H9 (cell line): Measurements from ENCODE around the gene BLVRB. TPM values are rescaled to one million over a fixed set of nuclear protein-coding genes. Genes with fewer than 3 reads are reported as not detected.

ENCODE experiments used
- DNase-seq: peaks from one replicate; pipeline ENCODE4 v3.0.0-alpha.2; 2017
- H2AFZ ChIP-seq: one replicate; pipeline ENCODE4 v1.6.1; 2013; ENCODE audit warnings: mild to moderate bottlenecking, low read length, control low read depth, moderate library complexity
- H2AK5ac ChIP-seq: 2 replicates; pipeline ENCODE4 v1.6.1; 2013; ENCODE audit warnings: low read length, control low read depth, mixed read lengths; ENCODE audit not compliant: insufficient read length
- H2BK120ac ChIP-seq: one replicate; pipeline ENCODE4 v1.6.1; 2013; ENCODE audit warnings: low read depth, mild to moderate bottlenecking, low read length, control low read depth, inconsistent platforms; ENCODE audit not compliant: poor library complexity, severe bottlenecking
- H2BK12ac ChIP-seq: 2 replicates; pipeline ENCODE4 v1.6.1; 2013; ENCODE audit warnings: low read length, control low read depth, mixed read lengths, low read depth; ENCODE audit not compliant: insufficient read length
- H2BK15ac ChIP-seq: 2 replicates; pipeline ENCODE4 v1.6.1; 2013; ENCODE audit warnings: low read depth, low read length, control low read depth
- H2BK20ac ChIP-seq: one replicate; pipeline ENCODE4 v1.6.1; 2013; ENCODE audit warnings: low read depth, mild to moderate bottlenecking, low read length, control low read depth, inconsistent platforms; ENCODE audit not compliant: poor library complexity, severe bottlenecking
- H2BK5ac ChIP-seq: 2 replicates; pipeline ENCODE4 v1.6.1; 2013; ENCODE audit warnings: low read length, control low read depth, mixed read lengths; ENCODE audit not compliant: insufficient read length
- H3K14ac ChIP-seq: 2 replicates; pipeline ENCODE4 v1.6.1; 2013; ENCODE audit warnings: low read length, control low read depth; ENCODE audit not compliant: insufficient read depth
- H3K18ac ChIP-seq: 2 replicates; pipeline ENCODE4 v1.6.1; 2013; ENCODE audit warnings: low read depth, mild to moderate bottlenecking, mixed read lengths, low read length, control low read depth; ENCODE audit not compliant: insufficient read length
- H3K23ac ChIP-seq: 2 replicates; pipeline ENCODE4 v1.6.1; 2013; ENCODE audit warnings: low read length, control low read depth, mixed read lengths, low read depth; ENCODE audit not compliant: insufficient read length
- H3K23me2 ChIP-seq: 2 replicates; pipeline ENCODE4 v1.6.1; 2013; ENCODE audit warnings: low read depth, mild to moderate bottlenecking, mixed read lengths, low read length, control low read depth; ENCODE audit not compliant: insufficient read length, poor library complexity, severe bottlenecking
- H3K27ac ChIP-seq: 2 replicates; pipeline ENCODE4 v1.5.1; 2013; ENCODE audit warnings: low read length, control low read depth, mixed read lengths, low read depth; ENCODE audit not compliant: insufficient read length
- H3K27me3 ChIP-seq: 2 replicates; pipeline ENCODE4 v1.6.1; 2013; ENCODE audit warnings: low read length, control low read depth, inconsistent platforms; ENCODE audit not compliant: insufficient read depth
- H3K4ac ChIP-seq: 2 replicates; pipeline ENCODE4 v1.6.1; 2013; ENCODE audit warnings: low read depth, mild to moderate bottlenecking, control low read depth, inconsistent platforms, low read length, moderate library complexity
- H3K4me1 ChIP-seq: 2 replicates; pipeline ENCODE4 v1.6.1; 2013; ENCODE audit warnings: low read length, control low read depth, inconsistent platforms; ENCODE audit not compliant: insufficient read depth
- H3K4me2 ChIP-seq: 2 replicates; pipeline ENCODE4 v1.6.1; 2013; ENCODE audit warnings: low read length, control low read depth, mixed read lengths; ENCODE audit not compliant: insufficient read length, insufficient read depth
- H3K56ac ChIP-seq: 2 replicates; pipeline ENCODE4 v1.6.1; 2013; ENCODE audit warnings: low read depth, mild to moderate bottlenecking, mixed read lengths, low read length, control low read depth; ENCODE audit not compliant: insufficient read length
- H3K79me1 ChIP-seq: 2 replicates; pipeline ENCODE4 v1.6.1; 2013; ENCODE audit warnings: low read depth, mild to moderate bottlenecking, moderate library complexity, low read length, control low read depth, inconsistent platforms; ENCODE audit not compliant: insufficient read depth, poor library complexity, severe bottlenecking
- H3K79me2 ChIP-seq: 2 replicates; pipeline ENCODE4 v1.6.1; 2013; ENCODE audit warnings: low read length, control low read depth, inconsistent platforms; ENCODE audit not compliant: insufficient read depth
- H3K9ac ChIP-seq: 2 replicates; pipeline ENCODE4 v1.6.1; 2013; ENCODE audit warnings: low read length, control low read depth, mixed read lengths; ENCODE audit not compliant: insufficient read length; ENCODE audit errors: extremely low read depth
- H3K9me3 ChIP-seq: one replicate; pipeline ENCODE4 v1.6.1; 2013; ENCODE audit warnings: low read depth, low read length, inconsistent platforms; ENCODE audit not compliant: control insufficient read depth
- H3T11ph ChIP-seq: one replicate; pipeline ENCODE4 v1.6.1; 2013; ENCODE audit warnings: mild to moderate bottlenecking, low read length, control low read depth, inconsistent platforms
- H4K20me1 ChIP-seq: one replicate; pipeline ENCODE4 v1.6.1; 2013; ENCODE audit not compliant: control insufficient read depth, insufficient read length, insufficient read depth
- H4K5ac ChIP-seq: 2 replicates; pipeline ENCODE4 v1.6.1; 2013; ENCODE audit warnings: low read depth, mild to moderate bottlenecking, mixed read lengths, low read length, control low read depth; ENCODE audit not compliant: insufficient read length
- H4K8ac ChIP-seq: replicated peaks from 2 replicates; pipeline ENCODE4 v1.6.1; 2013; ENCODE audit warnings: low read length, control low read depth, mixed read lengths, low read depth; ENCODE audit not compliant: insufficient read length
- H4K91ac ChIP-seq: 2 replicates; pipeline ENCODE4 v1.6.1; 2013; ENCODE audit warnings: low read depth, mild to moderate bottlenecking, moderate library complexity, mixed read lengths, low read length, control low read depth; ENCODE audit not compliant: insufficient read length
- H3K27ac Mint-ChIP-seq, 3 experiments: 2 replicates in 2 of 3; 3 replicates in 1 of 3; pipeline ENCODE4 v1.8.0; 2020 to 2021; ENCODE audit warnings: mixed read lengths in 3 of 3, mild to moderate bottlenecking in 1 of 3, moderate library complexity in 1 of 3
- H3K27me3 Mint-ChIP-seq: 2 replicates; pipeline ENCODE4 v1.8.0; 2021; ENCODE audit warnings: low read depth, mild to moderate bottlenecking, moderate library complexity, mixed read lengths
- H3K36me3 Mint-ChIP-seq, 3 experiments: 2 replicates in 2 of 3; 3 replicates in 1 of 3; pipeline ENCODE4 v1.8.0; 2020 to 2021; ENCODE audit warnings: low read depth in 3 of 3, mixed read lengths in 3 of 3; ENCODE audit not compliant: insufficient read depth in 1 of 3
- H3K4me1 Mint-ChIP-seq, 2 experiments: 2 replicates each; pipeline ENCODE4 v1.8.0; 2020; ENCODE audit warnings: mixed read lengths in 2 of 2
- H3K4me3 Mint-ChIP-seq, 2 experiments: 2 replicates in 1 of 2; 3 replicates in 1 of 2; pipeline ENCODE4 v1.8.0; 2020 to 2021; ENCODE audit warnings: mild to moderate bottlenecking in 2 of 2, mixed read lengths in 2 of 2, moderate library complexity in 1 of 2
- H3K9me3 Mint-ChIP-seq, 2 experiments: 2 replicates in 1 of 2; 3 replicates in 1 of 2; pipeline ENCODE4 v1.8.0; 2020; ENCODE audit warnings: mild to moderate bottlenecking in 2 of 2, mixed read lengths in 2 of 2, moderate library complexity in 1 of 2
- WGBS: extraction: QIAGEN DNeasy Blood & Tissue Kit; methylation state at CpG from one replicate; pipeline ENCODE4 v1.1.7; 2013; ENCODE audit warnings: missing lambda C conversion rate, low lambda C conversion rate, mixed read lengths; ENCODE audit not compliant: insufficient read length; ENCODE audit errors: extremely low coverage; 5-methylcytosine and 5-hydroxymethylcytosine counted together
- total RNA-seq: library from RNA; stranded (reverse); gene quantifications from 2 replicates; pipeline ENCODE4 v1.2.1, GENCODE V29; 2021
- TF ChIP-seq, protein P1 (sequence below): fragments of 200-600 bp; sonication (generic); conservative IDR thresholded peaks from 3 replicates; pipeline ENCODE4 v1.8.0; 2021; ENCODE audit warnings: antibody characterized with exemption, mild to moderate bottlenecking

BLVRB gene
- total RNA-seq, 1 experiment from 2014 or later: 27.9 TPM

DNA sequence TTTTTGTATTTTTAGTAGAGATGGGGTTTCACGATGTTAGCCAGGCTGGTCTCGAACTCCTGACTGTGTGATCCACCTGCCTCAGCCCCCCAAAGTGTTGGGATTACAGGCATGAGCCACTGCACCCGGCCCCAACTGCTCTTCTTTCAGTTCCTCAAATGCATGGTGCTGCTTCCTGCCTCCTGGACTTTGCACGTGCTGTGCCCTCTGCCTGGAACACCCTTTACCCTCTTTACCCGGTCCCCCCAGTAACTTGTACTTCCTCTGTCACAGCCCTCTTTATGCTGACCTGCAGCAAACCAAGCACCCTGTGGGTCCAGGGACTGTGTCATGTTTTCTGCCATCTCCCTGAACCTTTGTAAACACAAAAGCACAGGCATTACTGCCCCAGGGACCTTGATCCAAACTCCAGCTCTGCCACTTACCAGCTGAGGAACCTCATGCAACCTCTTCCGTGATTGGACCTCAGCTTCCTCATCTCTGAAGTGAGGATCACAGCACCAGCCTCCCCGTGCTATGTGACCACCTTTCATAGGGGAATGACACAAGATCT is 3.8 kb downstream of the BLVRB start:
- Histone ChIP-seq H3K27me3 (peaks cover 8% of the 10 kb centered on the region; the same call in 1 of the 2 replicates), H2AFZ (no peak overlapping the region), H3K56ac (no peak overlapping the region), H3K4me1 (no peaks in the 10 kb centered on the region; the same call in 1 of the 2 replicates), H3K9ac (no peak overlapping the region), H3K79me2 (no peaks in the 10 kb centered on the region), H3K23ac (no peak overlapping the region), H2BK15ac (no peak overlapping the region), H4K91ac (no peak overlapping the region), H4K20me1 (no peaks in the 10 kb centered on the region), H2BK5ac (no peak overlapping the region), H3K9me3 (no peaks in the 10 kb centered on the region), H2BK12ac (no peak overlapping the region), H3K79me1 (no peaks in the 10 kb centered on the region), H3T11ph (no peak overlapping the region), H3K4ac (no peak overlapping the region), H3K4me2 (no peak overlapping the region), H4K8ac (no peak overlapping the region), H3K23me2 (no peaks in the 10 kb centered on the region), H3K27ac (no peak overlapping the region), H2BK120ac (no peak overlapping the region), H4K5ac (no peak overlapping the region), H2BK20ac (no peak overlapping the region), H2AK5ac (no peak overlapping the region), H3K18ac (no peak overlapping the region), H3K14ac (no peak overlapping the region)
- Mint-ChIP-seq H3K9me3 (peaks cover 0 to 5% of the 10 kb centered on the region in 2 experiments; a peak in 3 of 5 replicates), H3K4me3 (no peak overlapping the region), H3K27ac (no peak overlapping the region), H3K4me1 (peaks cover 14 to 18% of the 10 kb centered on the region in 2 experiments), H3K27me3 (peaks cover 15% of the 10 kb centered on the region), H3K36me3 (peaks cover 0 to 4% (median 0%) of the 10 kb centered on the region in 3 experiments; a peak in 1 of 7 replicates)
- WGBS: no CpG with 5 or more reads among the region's 7 CpGs
- TF ChIP-seq, protein P1, sequence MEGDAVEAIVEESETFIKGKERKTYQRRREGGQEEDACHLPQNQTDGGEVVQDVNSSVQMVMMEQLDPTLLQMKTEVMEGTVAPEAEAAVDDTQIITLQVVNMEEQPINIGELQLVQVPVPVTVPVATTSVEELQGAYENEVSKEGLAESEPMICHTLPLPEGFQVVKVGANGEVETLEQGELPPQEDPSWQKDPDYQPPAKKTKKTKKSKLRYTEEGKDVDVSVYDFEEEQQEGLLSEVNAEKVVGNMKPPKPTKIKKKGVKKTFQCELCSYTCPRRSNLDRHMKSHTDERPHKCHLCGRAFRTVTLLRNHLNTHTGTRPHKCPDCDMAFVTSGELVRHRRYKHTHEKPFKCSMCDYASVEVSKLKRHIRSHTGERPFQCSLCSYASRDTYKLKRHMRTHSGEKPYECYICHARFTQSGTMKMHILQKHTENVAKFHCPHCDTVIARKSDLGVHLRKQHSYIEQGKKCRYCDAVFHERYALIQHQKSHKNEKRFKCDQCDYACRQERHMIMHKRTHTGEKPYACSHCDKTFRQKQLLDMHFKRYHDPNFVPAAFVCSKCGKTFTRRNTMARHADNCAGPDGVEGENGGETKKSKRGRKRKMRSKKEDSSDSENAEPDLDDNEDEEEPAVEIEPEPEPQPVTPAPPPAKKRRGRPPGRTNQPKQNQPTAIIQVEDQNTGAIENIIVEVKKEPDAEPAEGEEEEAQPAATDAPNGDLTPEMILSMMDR: no peak
- DNase-seq: no peak
